Left renal cortex interstitium (tissue), 4 donors: Measurements from ENCODE around the gene TGM5. TPM values are rescaled to one million over a fixed set of nuclear protein-coding genes. Genes with fewer than 3 reads are reported as not detected.
"Not testable (repeated sequence)": the region's sequence is repeated elsewhere in the genome, so short reads cannot be mapped to it uniquely, and the experiment has no call there.

Experiments used
- DNase-seq, 4 donors: peaks; one replicate each; pipeline ENCODE4 v3.0.0-alpha.2; 2013; ENCODE audit warnings: low read depth in 4 of 4, low spot score in 2 of 4, missing footprints in 1 of 4
- polyA plus RNA-seq, 4 donors: library from polyadenylated mRNA; unstranded; fragments of 120-200 nt; gene quantifications; one replicate each; pipeline ENCODE4 v1.2.1, GENCODE V29; 2013; ENCODE audit not compliant: insufficient read length in 4 of 4

Gene TGM5
- polyA plus RNA-seq, 4 donors = not detected

GRCh38 chr15:43198992-43199391 lies 67.7 kb downstream of the TGM5 start:
- DNase-seq = no peak

- not testable (repeated sequence) for DNase-seq
These were observed 68.2 kb downstream of the TGM5 start for GRCh38 chr15:43198556-43198955.

GRCh38 chr15:43197773-43198172 lies 69.0 kb downstream of the TGM5 start:
- DNase-seq = not testable (repeated sequence)

GRCh38 chr15:43196760-43197548 lies 69.8 kb downstream of the TGM5 start:
- DNase-seq = no peak

GRCh38 chr15:43194795-43195194 lies 71.9 kb downstream of the TGM5 start:
- no peak for DNase-seq

- DNase-seq = no peak
These were observed 73.0 kb downstream of the TGM5 start for GRCh38 chr15:43193710-43194109.

GRCh38 chr15:43190178-43190577 lies 76.5 kb downstream of the TGM5 start:
- no peak for DNase-seq

- no peak for DNase-seq
These were observed 77.4 kb downstream of the TGM5 start for GRCh38 chr15:43189296-43189695.

GRCh38 chr15:43187544-43188155 lies 79.1 kb downstream of the TGM5 start:
- no peak for DNase-seq

- DNase-seq = no peak
These were observed 80.8 kb downstream of the TGM5 start for GRCh38 chr15:43186003-43186353.

- DNase-seq = peak in 2 of 4 donors; percentile 41 to 58
These were observed 81.3 kb downstream of the TGM5 start, which contains the start of gene CCNDBP1 for GRCh38 chr15:43185157-43186002. TSS of gene CCNDBP1 (plus strand) at chr15:43185403. CDS start at chr15:43185499, 96 bp downstream.

- no peak for DNase-seq
These were observed 82.2 kb downstream of the TGM5 start for GRCh38 chr15:43184407-43185124.

- DNase-seq = no peak
These were observed 83.5 kb downstream of the TGM5 start for GRCh38 chr15:43183270-43183669.

Other genes starting within 250 kb of the TGM5 start
- 10 to 100 TPM; 18.4 to 28.8 (median 24.0) TPM for gene UBR1, start 160.9 kb downstream of the TGM5 start, polyA plus RNA-seq
- gene TMEM62, start 133.3 kb downstream of the TGM5 start, polyA plus RNA-seq = 10 to 100 TPM; 15.8 to 17.7 (median 16.3) TPM
- gene CCNDBP1, start 81.5 kb downstream of the TGM5 start, polyA plus RNA-seq = 10 to 100 TPM; 51.5 to 59.5 (median 53.9) TPM
- gene EPB42, start 45.9 kb downstream of the TGM5 start, polyA plus RNA-seq = 1 to 10 TPM in 3 of 4 donors, under 1 TPM in 1; 0.95 to 5.1 (median 1.2) TPM
- gene TGM7, start 35.3 kb upstream of the TGM5 start, polyA plus RNA-seq = under 1 TPM in 2 of 4 donors, not detected in 2; 0.07 to 0.11 TPM
- 10 to 100 TPM; 11.2 to 14.8 (median 13.2) TPM for gene LCMT2, start 63.6 kb upstream of the TGM5 start, polyA plus RNA-seq
- 10 to 100 TPM; 19.7 to 35.5 (median 28.9) TPM for gene ZSCAN29, start 104.1 kb upstream of the TGM5 start, polyA plus RNA-seq
- gene TUBGCP4, start 104.2 kb upstream of the TGM5 start, polyA plus RNA-seq = 10 to 100 TPM; 20.4 to 32.0 (median 24.3) TPM
- gene TP53BP1, start 226.2 kb upstream of the TGM5 start, polyA plus RNA-seq = 100 to 1,000 TPM in 2 of 4 donors, 10 to 100 TPM in 2; 61.5 to 108 (median 86.0) TPM